Central memory CD4-positive, alpha-beta T cell (primary cell): ENCODE data around the gene ARHGEF11.
A peak's percentile ranks its signal among the peaks of the same experiment; 100 is the strongest.
"Not testable (repeated sequence)": the region's sequence is repeated elsewhere in the genome, so short reads cannot be mapped to it uniquely, and the experiment has no call there.

Experiments used
- DNase-seq: peaks from one replicate; pipeline ENCODE4 v3.0.0; 2022

ARHGEF11 gene

GRCh38 chr1:156927215-156928042, 118.1 kb downstream of the ARHGEF11 start:
- DNase-seq = peak; percentile 45

DNA sequence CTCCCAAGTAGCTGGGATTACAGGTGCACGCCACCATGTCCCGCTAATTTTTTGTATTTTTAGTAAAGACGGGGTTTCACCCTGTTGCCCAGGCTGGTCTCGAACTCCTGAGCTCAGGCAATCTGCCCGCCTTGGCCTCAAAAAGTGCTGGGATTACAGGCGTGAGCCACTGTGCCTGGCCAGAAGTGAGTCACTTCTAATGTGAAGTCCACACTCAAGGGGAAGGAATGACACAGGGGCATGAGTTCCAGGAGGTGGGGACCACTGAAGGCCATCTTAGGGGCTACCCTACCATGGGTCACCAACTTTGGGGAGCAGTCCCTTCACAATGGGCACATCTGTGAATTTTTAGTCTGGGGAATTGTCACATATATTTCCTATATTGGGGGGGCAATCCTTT, 118.8 kb downstream of the ARHGEF11 start:
- DNase-seq = not testable (repeated sequence)

- DNase-seq = no peak
Observed at GRCh38 chr1:156926175-156926574, 119.4 kb downstream of the ARHGEF11 start.

DNA sequence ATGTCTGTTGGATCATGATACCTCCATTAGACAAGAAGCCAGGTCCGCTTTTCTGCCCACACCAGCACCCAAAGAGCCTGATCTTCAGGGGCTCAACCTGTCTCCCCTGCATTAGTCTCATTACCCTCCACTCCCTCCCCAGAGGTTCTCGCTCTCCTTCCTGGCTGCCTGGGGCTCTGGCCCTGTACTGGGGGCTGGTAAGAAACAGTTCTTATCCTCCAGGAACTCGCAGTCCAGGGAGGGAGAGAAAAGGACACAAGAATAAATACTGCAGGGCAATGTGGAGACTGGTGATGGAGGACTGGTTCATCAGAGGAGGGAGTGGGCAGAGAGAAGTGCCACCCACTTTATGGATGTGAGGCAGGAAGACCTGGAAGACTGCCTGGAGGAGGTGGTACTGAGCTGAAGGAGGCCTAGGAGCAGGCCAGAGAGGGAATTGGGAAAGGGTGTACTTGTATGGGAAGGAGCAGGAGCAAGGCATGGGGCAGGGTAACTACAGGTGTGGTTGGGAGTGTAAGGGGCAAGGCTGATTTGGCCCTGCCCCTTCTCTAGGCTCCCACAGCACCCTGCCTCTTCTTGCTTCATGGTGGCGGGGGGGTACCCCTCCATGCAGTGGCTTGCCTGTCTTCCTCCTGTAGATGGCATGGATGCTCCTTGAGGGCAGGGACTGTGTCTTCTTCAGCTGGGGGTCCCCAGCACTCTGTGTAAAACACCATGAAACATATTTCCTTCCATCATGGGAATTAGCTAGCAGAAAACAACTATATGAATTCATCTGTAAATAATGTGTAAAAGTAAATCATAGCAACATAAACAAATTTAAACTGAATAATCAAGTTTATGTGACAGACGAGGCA, 120.2 kb downstream of the ARHGEF11 start:
- DNase-seq = no peak

GRCh38 chr1:156924478-156925153, 120.9 kb downstream of the ARHGEF11 start:
- no peak for DNase-seq

GRCh38 chr1:156923670-156924477, 121.7 kb downstream of the ARHGEF11 start:
- DNase-seq = no peak

GRCh38 chr1:156922986-156923669, 122.4 kb downstream of the ARHGEF11 start:
- DNase-seq = no peak

GRCh38 chr1:156921053-156921529, 124.5 kb downstream of the ARHGEF11 start:
- no peak for DNase-seq

GRCh38 chr1:156920233-156921052, 125.1 kb downstream of the ARHGEF11 start, which contains the start of gene LRRC71:
TSS of gene LRRC71 (plus strand) at chr1:156920632. CDS start at chr1:156920804, 172 bp downstream.
- peak; percentile 34 for DNase-seq

GRCh38 chr1:156914440-156914856, 131.1 kb downstream of the ARHGEF11 start:
- no peak for DNase-seq

GRCh38 chr1:156913809-156914387, 131.6 kb downstream of the ARHGEF11 start:
- DNase-seq = no peak

DNA sequence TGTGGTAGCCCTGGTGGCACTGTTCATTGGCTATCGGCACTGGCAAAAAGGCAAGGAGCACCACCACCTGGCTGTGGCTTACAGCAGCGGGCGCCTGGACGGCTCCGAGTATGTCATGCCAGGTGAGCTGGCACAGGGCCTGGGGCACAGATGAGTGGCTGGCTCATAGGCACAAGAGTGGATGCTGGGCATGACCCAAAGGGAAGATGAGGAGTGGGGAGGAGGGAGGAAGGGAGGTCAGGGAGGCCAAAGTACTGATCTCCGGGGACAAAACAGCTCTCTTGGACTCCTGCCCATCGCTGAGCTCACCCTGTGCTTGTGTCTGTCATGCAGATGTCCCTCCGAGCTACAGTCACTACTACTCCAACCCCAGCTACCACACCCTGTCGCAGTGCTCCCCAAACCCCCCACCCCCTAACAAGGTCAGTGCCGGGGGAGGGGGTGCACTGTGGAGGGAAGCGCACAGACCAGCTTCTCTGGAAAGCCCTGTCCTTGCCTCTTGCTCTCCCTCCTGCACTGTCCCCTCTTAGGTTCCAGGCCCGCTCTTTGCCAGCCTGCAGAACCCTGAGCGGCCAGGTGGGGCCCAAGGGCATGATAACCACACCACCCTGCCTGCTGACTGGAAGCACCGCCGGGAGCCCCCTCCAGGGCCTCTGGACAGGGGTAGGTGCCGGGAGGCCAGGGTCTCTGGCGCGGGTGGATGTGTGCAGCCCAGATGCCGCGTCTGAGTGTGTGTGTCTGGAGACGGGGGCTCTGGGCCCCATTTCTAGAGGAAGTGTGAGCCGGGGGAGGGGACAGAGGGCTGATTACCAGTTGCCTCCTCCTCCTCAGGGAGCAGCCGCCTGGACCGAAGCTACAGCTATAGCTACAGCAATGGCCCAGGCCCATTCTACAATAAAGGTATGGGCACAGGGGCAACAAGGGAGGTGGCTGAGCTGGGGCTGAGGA, 132.4 kb downstream of the ARHGEF11 start:
- no peak for DNase-seq

GRCh38 chr1:156912310-156912709, 133.2 kb downstream of the ARHGEF11 start:
- DNase-seq = no peak

DNA sequence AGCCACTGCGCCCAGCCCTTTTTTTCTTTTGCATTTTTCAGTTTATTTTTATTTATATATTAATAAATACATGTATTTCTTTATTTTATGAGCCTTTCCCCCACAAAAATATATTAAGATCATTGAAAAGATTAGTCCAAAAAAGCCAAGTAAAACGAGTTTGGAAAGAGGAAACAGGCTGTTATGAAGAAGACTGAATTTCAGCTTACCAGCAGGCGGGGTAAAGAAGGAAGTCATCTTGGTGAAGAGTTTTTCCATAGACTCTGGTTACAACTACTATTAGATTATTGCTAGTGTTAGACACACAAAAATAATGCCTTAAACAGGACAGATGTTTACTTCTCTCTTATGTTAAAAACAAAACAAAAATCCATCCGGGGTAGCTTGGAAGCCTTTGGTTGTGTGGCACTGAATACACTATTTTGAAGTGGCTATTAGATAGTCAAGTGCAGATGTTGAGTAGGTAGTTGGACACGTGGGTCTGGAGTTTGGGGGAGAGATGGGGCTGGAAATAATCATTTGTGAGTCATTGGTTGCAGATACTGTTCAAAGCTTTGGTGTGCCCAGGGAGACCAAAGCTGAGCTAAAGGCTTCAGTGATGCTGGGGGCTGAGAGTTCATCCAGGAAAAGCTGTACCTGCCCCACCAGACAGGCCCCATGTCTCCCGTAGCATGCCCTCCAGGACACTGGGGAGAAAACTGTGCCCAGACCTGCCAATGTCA, 133.8 kb downstream of the ARHGEF11 start:
- DNase-seq = no peak

- peak; percentile 36 for DNase-seq
Observed at GRCh38 chr1:156910309-156910782, 135.2 kb downstream of the ARHGEF11 start.

- no peak for DNase-seq
Observed at GRCh38 chr1:156909671-156910070, 135.9 kb downstream of the ARHGEF11 start.

DNA sequence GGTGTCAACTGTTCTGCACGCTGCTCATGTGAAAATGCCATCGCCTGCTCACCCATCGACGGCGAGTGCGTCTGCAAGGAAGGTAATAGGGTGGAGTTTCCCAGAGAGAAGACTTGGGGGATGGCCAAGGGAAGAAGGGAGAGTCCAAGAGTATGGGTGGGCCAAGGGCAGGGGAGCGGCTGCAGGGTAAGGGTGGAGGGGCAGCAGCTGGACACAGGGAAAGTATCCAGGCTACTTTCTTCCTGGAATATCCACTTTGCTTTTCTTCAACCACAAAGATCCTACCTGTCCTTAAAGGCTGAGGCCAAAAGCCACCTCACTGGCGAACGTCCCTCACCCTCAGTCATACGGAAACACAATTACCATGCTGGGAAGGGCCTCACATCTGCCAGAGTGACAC, 136.6 kb downstream of the ARHGEF11 start:
- no peak for DNase-seq

DNA sequence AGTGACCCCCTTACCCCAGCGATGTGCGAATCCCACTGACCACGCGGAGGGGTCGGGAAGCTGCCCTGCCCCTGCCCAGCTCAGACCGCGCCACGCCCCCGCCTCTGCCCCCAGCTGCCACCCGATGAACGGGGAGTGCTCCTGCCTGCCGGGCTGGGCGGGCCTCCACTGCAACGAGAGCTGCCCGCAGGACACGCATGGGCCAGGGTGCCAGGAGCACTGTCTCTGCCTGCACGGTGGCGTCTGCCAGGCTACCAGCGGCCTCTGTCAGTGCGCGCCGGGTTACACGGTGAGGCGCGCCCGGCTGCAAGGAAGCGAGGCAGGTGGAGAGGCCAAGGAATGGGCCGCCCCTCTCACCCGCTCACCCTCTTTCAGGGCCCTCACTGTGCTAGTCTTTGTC, 137.0 kb downstream of the ARHGEF11 start:
- no peak for DNase-seq
